ENCODE results near the gene MAGEA12.
"Not testable (repeated sequence)": the region's sequence is repeated elsewhere in the genome, so short reads cannot be mapped to it uniquely, and the experiment has no call there.

The MAGEA12 gene

DNA sequence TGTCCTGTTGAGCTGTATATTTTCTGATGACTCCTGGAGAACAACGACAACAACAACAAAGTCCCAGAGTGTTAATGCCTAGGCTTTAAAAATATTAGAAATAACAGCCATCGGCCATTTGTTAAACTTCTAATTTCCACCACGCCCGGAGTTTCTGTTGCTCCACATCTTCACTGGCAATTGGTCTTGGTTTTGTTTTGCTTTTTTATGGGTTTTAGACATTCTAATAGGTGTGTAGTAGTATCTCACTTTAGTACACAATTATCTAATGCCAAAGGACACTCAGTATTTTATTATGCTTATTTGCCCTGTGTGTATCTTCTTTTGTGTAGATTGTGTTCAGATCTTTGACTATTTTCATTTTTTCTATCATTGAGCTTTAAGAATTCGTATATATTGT is 5.0 kb downstream of the MAGEA12 start:
- Mint-ChIP-seq H3K4me1 (ENCODE audit: low read depth) (no peaks in the 10 kb centered on the region), H3K27ac (no peak overlapping the region), H3K36me3 (ENCODE audit: low read depth) (no peaks in the 10 kb centered on the region)

DNA sequence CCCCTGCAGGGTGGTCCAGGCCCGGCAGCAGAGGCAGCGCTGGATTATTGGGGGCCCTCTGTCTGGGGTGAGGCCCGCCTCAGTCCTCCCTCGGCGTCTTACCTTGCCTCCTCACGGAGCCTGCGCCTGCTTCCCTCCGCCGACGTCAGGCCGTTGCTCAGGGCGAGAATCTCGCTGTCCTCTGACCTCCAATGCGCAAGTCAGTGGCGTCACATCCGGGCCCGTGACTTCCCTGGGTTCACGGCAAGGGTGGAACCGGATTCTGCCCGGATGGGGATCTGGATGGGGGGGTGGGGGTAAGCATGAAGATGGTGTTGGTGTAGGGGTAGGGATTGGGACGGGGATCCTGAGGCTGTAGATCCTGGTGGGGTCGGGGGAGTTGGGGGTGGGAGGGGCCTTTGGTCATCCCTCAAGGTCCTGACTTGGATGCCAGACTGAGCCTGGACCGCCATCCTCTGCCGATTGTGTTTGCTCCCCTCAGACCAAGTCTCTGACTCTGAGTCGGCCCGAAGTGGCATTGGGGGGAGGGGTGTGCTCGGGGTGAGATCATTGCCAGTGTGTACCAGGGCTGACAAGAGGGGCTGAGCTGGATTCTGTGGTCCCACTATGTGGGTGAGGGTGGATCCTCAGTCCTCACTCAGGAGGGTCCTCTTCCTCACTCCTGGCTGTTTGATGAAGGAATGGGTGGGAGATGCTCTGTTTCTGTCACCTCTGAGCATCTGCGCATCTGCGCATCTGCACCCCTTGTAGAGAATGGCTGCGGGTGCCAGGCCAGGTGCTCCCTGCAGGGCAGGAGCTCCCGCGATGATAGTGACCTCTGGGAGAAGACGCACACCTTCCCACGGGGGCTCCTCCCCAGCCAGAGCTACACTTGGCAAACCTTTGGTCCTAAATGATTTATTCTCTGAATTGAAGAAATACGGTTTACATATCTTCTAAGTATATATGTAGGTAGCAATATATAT is 20.4 kb downstream of the MAGEA12 start, which contains the start of gene MAGEA2:
Gene MAGEA2, minus strand, starts transcription at position 157 of the 965 bp plus-strand sequence. CDS start 2,479 bp downstream, outside the sequence.
- not testable (repeated sequence) for DNase-seq; H3K27me3 Mint-ChIP-seq; H3K27ac Mint-ChIP-seq; H3K4me3 Mint-ChIP-seq; H3K36me3 Mint-ChIP-seq (ENCODE audit: low read depth); H3K4me1 Mint-ChIP-seq (ENCODE audit: low read depth); H3K9me3 Mint-ChIP-seq

More for the DNA sequence above, 5.0 kb downstream of the MAGEA12 start:
- H3K9me3 Mint-ChIP-seq = no peaks in the 10 kb centered on the region
- H3K4me3 Mint-ChIP-seq = no peak overlapping the region
- DNase-seq = no peak
- peaks cover 16% of the 10 kb centered on the region for H3K27me3 Mint-ChIP-seq

DNA sequence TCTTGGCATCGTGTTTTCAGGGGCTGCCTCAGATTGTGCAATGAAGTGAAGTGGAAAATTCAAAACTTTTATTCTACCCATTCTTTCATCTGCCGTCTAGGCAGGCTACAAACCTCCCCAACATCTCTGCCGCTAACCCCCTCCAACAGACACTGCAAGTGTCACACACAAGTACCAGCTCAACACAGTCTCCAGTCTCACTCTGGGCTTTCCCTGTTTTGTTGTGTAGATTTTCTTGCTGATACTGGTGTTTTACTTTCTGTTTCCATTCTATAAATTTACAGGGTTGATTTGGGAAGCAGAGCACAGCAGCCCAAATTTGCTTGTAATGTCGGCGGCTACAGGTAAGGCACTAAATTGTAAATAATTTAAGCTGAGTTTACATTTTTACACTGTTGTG is 21.3 kb downstream of the MAGEA12 start:
- H3K36me3 Mint-ChIP-seq (ENCODE audit: low read depth); H3K27ac Mint-ChIP-seq; H3K4me1 Mint-ChIP-seq (ENCODE audit: low read depth); H3K9me3 Mint-ChIP-seq; H3K4me3 Mint-ChIP-seq; DNase-seq; H3K27me3 Mint-ChIP-seq: not testable (repeated sequence)

DNA sequence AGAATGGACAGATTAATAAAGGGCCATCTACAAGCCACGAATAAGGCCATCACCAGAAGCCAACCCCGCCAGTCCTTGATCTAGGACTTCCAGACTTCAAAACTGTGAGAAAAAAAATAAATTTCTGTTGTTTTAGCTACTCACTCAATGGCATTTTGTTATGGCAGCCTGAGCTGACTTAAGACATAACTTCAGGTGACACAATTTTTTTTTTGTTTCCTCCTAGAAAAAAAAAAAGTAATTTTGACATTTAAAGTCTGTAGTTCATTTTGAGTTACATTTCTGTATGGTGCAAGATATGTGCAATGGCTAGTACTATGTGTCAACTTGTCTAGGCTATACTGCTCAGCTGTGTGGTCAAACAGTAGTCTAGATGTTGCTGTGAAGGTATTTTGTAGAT is 25.4 kb downstream of the MAGEA12 start, which contains the start of gene CSAG3:
Gene CSAG3, plus strand, starts transcription at position 301 of the 400 bp plus-strand sequence.
- not testable (repeated sequence) for H3K36me3 Mint-ChIP-seq (ENCODE audit: low read depth); DNase-seq; H3K9me3 Mint-ChIP-seq; H3K4me3 Mint-ChIP-seq; H3K4me1 Mint-ChIP-seq (ENCODE audit: low read depth); H3K27ac Mint-ChIP-seq; H3K27me3 Mint-ChIP-seq

DNA sequence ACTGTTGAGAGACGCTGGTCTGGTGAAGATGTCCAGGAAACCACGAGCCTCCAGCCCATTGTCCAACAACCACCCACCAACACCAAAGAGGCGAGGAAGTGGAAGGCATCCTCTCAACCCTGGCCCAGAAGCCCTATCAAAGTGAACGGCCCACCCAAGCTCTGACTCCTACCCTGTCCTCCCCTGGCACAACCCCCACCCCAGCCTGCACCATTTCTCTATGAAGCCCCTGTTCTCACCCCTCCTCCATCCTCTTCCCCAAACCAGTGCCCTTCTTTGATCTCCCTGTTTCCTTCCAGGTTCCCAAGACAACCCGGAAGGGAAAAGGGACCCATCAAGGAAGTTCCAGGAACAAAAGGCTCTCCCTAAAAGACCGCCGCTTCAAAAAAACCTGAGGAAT is 26.0 kb downstream of the MAGEA12 start:
- DNase-seq; H3K36me3 Mint-ChIP-seq (ENCODE audit: low read depth): not testable (repeated sequence)

DNA sequence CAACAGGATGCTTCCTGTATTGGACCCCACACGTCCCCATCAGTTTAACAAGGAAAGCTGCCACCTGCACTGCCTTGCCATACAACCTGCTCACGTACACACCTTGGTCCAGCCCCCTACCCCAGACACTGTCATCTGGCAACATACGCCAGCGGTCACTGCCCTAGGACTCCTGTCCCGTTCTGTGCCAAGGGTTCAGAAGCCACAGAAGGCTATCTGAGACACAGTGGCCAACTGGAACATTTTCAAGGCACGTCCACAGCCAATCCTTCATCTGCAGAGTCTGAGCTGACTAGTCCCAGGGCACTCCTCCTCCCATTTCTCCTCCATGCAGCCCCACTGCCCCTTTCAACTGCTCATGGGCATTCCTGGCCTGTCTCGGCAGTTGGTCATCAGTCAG is 28.0 kb downstream of the MAGEA12 start:
- H3K9me3 Mint-ChIP-seq; H3K27ac Mint-ChIP-seq; H3K27me3 Mint-ChIP-seq; H3K36me3 Mint-ChIP-seq (ENCODE audit: low read depth); H3K4me3 Mint-ChIP-seq; DNase-seq; H3K4me1 Mint-ChIP-seq (ENCODE audit: low read depth): not testable (repeated sequence)

More for the DNA sequence above, 26.0 kb downstream of the MAGEA12 start:
- not testable (repeated sequence) for H3K27ac Mint-ChIP-seq; H3K27me3 Mint-ChIP-seq; H3K4me1 Mint-ChIP-seq (ENCODE audit: low read depth); H3K9me3 Mint-ChIP-seq; H3K4me3 Mint-ChIP-seq

DNA sequence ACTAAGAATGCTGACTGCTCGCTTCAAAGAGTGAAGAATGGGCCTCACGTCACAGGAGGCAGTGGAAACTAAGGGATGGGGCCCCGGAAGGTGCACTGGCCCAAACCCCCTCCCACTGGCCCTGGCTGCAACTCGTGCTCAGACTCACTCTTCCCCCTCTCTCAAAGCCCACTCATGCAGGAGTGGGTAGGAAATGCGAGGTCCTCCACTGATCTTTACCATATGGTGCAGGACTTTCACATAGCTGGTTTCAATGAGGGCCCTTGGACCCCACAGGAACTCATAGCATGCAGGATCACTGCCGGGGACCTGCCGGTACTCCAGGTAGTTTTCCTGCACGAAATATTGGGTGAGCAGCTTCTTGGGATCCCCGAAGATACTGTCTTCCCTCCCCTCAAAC is 33.0 kb downstream of the MAGEA12 start:
- H3K36me3 Mint-ChIP-seq (ENCODE audit: low read depth); DNase-seq: not testable (repeated sequence)

DNA sequence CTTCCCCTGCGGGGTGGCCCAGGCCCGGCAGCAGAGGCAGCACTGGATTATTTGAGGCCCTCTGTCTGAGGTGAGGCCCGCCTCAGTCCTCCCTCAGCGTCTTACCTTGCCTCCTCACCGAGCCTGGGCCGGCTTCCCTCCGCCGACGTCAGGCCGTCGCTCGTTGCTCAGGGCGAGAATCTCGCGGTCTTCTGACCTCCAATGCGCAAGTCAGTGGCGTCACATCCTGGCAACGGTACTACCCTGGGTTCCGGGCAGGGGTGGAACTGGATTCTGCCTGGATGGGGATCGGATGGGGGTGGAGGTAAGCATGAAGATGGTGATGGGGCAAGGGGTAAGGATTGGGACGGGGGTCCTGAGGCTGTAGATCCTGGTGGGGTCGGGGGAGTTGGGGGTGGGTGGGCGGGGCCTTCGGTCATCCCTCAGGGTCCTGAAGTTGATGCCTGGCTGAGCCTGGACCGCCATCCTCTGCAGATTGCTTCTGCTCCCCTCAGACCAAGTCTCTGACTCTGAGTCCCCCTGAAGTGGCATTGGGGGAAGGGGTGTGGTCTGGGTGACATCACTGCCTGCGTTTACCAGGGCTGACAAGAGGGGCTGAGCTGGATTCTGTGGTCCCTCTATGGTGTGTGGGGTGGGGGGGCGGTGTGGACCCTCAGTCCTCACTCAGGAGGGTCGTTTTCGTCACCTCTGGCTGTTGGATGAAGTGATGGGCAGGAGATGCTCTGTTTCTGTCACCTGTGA is 36.2 kb downstream of the MAGEA12 start, which contains the start of gene MAGEA6:
Gene MAGEA6, minus strand, starts transcription at position 141 of the 741 bp plus-strand sequence. CDS start 2,039 bp downstream, outside the sequence.
- not testable (repeated sequence) for DNase-seq; H3K9me3 Mint-ChIP-seq; H3K36me3 Mint-ChIP-seq (ENCODE audit: low read depth); H3K4me1 Mint-ChIP-seq (ENCODE audit: low read depth); H3K27ac Mint-ChIP-seq; H3K4me3 Mint-ChIP-seq; H3K27me3 Mint-ChIP-seq

More for the DNA sequence above, 33.0 kb downstream of the MAGEA12 start:
- not testable (repeated sequence) for H3K4me3 Mint-ChIP-seq; H3K27ac Mint-ChIP-seq; H3K27me3 Mint-ChIP-seq; H3K9me3 Mint-ChIP-seq; H3K4me1 Mint-ChIP-seq (ENCODE audit: low read depth)

DNA sequence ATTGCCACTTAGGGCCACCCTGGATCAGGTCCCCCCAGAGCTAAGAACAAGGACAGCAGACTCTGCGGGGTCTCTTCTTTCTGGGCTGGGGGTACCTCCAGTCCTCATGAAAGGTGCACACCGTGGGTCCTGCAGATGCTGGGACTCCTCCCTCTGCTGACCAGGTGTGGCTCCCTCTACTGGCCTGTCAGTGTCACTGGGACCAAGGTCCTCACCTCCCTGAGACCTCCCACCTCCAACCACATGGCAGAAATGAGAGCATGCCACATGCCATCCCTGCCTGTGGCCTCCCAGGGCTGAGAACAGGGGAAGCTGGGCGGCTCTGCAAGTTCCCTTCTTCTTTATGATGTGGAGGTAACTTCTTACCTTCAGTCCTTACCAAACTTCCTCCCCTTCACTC is 53.5 kb downstream of the MAGEA12 start:
- not testable (repeated sequence) for H3K4me1 Mint-ChIP-seq (ENCODE audit: low read depth); H3K27ac Mint-ChIP-seq; H3K36me3 Mint-ChIP-seq (ENCODE audit: low read depth)

More for the DNA sequence above, 53.5 kb downstream of the MAGEA12 start:
- DNase-seq, H3K9me3 Mint-ChIP-seq, H3K4me3 Mint-ChIP-seq, H3K27me3 Mint-ChIP-seq: not testable (repeated sequence)
